SU-DHL-6 (cell line): ENCODE data around the gene PDGFRA.

Experiments used
- CTCF ChIP-seq: fragments of 200-600 bp; sonication (generic); IDR thresholded peaks from one replicate; pipeline ENCODE4 v1.5.1; 2017; ENCODE audit warnings: antibody characterized with exemption, mild to moderate bottlenecking, low read length, moderate library complexity; ENCODE audit not compliant: insufficient read depth, poor library complexity, severe bottlenecking
- EZH2phosphoT487 ChIP-seq: fragments of 200-600 bp; sonication (generic), shearing (Covaris generic); conservative IDR thresholded peaks from 2 replicates; pipeline ENCODE4 v1.6.1; 2018; ENCODE audit warnings: mild to moderate bottlenecking, antibody characterized with exemption, low read length, moderate library complexity, mixed read lengths

GRCh38 chr4:54255881-54256280, 26.8 kb downstream of the PDGFRA start:
- TF ChIP-seq CTCF: no peak
- no peak for TF ChIP-seq EZH2phosphoT487
